Gastroesophageal sphincter (tissue), 3 donors: ENCODE measurements around the gene HIGD1A.

Experiments
- CTCF ChIP-seq, 4 experiments: fragments of 200-600 bp in 2 of 4; fragments of 450-650 bp in 2 of 4; sonication (generic) in 1 of 4; IDR thresholded peaks; one replicate each; pipeline ENCODE4 v1.5.1; 2017 to 2019; ENCODE audit warnings: antibody characterized with exemption in 4 of 4, mild to moderate bottlenecking in 2 of 4, moderate library complexity in 2 of 4
- EP300 ChIP-seq: sonication (generic); formaldehyde crosslinking; IDR thresholded peaks from one replicate; pipeline ENCODE4 v1.6.1; 2017; ENCODE audit warnings: antibody characterized with exemption, mild to moderate bottlenecking
- POLR2A ChIP-seq, 2 donors: fragments of 450-650 bp; IDR thresholded peaks; one replicate each; pipeline ENCODE4 v1.6.1; 2017; ENCODE audit warnings: antibody characterized with exemption in 2 of 2, mild to moderate bottlenecking in 2 of 2, moderate library complexity in 1 of 2
- POLR2AphosphoS5 ChIP-seq: sonication (generic); formaldehyde crosslinking; IDR thresholded peaks from one replicate; pipeline ENCODE4 v1.6.1; 2017; ENCODE audit warnings: antibody characterized with exemption

GRCh38 chr3:42786631-42787030, 17.7 kb downstream of the HIGD1A start:
- no peak for TF ChIP-seq CTCF (IDR thresholded peaks at IDR 0.05)
- no peak for TF ChIP-seq POLR2AphosphoS5
- no peak for TF ChIP-seq EP300
- TF ChIP-seq POLR2A (IDR thresholded peaks at IDR 0.05), result no peak
